Activated naive CD4-positive, alpha-beta T cell treated with Interleukin-2 at 50 U/mL for 16 hours (primary cell): ENCODE measurements around the gene SLC22A23.
A peak's percentile ranks its signal among the peaks of the same experiment; 100 is the strongest.

Experiments
- DNase-seq: peaks from one replicate; pipeline ENCODE4 v3.0.0-alpha.2; 2020

Gene SLC22A23

DNA sequence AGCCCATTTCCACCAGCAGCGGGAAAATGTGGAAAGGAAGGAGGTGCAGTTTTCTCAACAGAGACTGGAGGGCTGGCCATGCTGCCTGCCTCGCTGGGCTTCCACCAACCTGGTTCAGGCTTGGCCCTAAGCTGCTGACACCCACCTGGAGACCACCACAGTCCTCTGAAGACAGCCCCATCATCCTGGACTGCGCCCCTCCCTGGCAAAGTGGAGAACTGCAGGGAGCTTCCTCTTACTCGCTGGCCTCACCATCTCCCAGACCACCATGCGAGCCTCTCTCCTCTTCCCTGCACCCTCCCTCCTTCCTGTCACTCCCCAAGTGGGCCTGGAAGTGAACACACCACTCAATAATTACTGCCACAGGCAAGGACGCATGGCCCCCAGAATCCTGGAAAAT, 126.7 kb downstream of the SLC22A23 start:
- DNase-seq, result no peak

DNA sequence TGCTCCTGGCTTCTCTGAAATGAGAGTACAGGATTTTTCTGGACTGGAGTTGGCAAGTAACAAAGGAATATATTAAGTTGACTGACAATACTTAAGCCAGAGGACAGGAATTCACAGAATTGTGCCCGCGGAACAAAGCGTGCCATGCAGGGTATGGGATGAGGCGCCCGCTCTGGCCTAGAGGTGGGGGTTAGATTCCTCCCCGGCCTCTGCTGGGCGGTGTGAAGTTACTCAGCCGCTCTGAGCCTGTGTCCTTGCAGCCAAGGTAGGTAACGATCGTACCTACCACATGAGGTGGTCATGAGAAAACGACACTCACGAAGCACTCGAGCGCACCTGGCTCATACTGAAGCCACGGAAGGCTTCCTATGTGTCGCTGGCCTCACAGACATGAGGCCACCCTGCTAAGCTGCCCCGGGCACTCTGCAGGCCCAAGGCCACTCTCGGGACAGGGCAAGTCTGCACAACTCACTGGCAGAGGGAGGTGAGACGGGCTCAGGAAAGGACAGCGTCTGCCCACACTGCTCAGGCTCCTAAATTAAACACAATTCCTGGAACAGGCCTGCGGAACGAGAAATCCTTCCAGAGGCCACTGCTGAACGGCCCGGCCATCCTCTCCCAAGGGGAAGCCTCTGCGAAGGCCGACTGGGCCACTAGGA, 127.3 kb downstream of the SLC22A23 start:
- DNase-seq, result no peak

DNA sequence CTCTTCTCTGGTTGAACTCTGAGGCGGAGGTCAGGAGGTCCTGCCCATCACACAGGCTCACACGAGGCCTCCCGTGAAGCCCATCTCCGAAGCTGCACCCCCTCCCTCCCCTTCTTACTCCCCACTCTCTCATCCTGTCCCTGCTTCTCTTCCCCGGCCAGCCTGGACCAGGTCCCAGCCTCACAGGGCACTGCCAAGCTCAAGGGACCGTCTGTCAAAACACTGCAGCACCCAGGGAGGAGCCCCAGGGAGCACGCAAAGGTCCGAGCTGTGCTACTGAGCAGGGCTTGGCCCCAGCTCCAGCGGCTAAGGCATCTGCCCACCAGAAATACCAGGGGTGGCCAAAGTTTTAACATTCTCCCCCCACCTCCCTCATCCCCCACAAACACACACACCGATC, 128.1 kb downstream of the SLC22A23 start:
- no peak for DNase-seq

DNA sequence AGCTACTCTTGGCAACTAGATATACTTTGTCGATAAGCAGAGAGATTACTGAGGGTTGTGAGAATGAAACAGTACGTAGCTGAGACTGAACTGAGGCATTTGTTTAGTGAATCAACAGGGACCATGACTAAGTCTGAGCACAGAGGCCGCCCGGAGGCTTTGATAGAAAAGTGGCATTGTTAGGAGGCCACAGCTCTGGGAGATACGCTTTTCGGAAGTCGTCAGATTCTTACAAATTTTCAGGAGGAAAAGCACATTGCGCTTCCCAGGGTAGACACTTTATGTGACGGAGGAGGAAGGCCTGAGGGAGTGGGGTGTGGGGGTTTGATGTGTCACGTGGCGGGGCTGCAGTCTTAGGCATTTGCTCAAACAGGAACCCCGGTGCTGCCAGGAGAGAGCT, 128.7 kb downstream of the SLC22A23 start:
- no peak for DNase-seq

DNA sequence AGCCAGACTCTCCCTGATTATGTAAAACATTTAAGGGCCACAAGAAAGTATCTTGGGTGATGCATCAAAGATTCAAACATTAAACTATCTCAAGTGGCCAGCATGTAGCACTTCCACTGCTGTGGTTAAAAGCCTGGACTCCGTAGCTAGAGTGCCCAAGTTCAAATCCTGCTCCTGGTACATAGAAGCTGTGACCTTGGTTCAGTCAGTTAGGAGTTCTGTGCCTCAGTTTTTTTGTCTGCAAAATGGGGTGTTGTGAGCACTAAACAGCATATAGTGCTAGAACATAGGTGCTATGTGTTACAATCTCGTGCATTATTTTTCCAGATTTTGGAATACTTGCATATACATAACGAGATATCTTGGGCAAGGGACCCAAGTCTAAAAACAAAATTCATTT, 129.4 kb downstream of the SLC22A23 start:
- DNase-seq, result no peak

DNA sequence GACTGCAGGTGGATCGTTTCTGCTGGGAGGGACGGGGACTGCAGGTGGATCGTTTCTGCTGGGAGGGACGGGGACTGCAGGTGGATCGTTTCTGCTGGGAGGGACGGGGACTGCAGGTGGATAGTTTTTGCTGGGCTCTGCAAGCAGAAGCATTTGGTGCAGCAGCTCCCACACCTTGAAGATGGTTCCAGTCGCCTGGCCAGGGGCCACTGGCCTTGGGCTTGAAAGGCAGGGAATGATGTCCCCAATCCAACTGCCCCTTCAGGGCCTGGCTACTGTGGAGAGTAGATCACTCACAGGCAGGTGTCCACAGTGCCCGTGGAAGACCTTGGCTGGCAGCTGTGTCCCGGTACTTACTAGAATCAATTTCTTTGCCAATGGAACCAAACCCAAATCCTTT, 129.9 kb downstream of the SLC22A23 start:
- DNase-seq, result no peak

DNA sequence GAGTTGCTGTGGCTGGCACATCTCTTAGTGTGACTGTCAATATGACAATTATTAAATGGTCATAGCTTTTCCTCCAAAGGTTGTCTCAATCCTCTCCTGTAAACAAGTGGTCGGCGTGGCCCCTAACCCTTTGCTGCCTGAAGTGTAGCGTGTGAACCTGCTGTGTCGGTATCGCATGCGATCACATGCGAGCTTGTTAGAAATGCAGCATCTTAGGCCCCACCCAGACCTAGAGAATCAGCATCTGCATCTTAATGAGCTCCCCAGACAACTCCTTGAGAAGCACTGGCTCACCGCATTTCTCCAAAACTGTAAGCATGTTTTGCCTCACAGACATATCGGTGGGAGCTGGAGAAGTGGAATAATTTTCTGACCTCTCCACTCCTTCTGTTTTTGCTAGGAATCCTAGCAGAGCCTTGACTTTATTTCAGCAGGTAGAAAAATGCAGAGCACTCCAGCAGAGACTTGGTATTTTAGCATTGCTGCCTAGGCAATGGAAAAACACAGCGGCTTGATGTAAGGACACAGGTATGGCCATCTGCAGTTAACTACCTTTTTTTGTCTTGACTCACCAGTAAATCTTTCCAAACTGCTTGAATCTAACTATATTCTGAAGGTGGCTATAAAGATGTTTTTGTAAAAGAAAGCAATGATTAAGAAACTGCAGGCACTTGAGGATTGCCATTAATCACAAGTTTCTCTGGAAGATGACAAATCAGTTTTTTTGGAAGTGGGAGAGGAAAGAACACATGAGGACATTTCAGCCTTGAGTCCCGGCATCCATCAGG, 130.5 kb downstream of the SLC22A23 start:
- DNase-seq, result no peak

DNA sequence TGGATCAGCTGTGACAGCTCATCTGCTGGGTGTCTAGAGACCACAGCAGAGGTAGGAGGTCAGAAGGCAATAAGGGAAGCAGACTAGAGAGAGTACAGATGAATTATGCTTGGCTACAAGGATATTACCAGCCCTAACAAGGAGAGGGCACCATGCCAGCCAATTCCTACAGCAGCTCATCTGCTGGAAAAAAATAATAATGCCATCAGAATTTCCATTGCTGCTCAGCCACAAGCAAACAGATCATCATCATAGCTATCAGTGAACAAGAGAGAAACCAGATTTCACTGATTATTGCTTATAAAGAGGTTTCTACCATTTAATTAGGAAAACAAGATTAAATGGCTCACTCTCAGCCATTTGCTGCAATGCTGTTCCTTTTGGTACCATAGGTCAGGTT, 131.6 kb downstream of the SLC22A23 start:
- DNase-seq, result no peak

DNA sequence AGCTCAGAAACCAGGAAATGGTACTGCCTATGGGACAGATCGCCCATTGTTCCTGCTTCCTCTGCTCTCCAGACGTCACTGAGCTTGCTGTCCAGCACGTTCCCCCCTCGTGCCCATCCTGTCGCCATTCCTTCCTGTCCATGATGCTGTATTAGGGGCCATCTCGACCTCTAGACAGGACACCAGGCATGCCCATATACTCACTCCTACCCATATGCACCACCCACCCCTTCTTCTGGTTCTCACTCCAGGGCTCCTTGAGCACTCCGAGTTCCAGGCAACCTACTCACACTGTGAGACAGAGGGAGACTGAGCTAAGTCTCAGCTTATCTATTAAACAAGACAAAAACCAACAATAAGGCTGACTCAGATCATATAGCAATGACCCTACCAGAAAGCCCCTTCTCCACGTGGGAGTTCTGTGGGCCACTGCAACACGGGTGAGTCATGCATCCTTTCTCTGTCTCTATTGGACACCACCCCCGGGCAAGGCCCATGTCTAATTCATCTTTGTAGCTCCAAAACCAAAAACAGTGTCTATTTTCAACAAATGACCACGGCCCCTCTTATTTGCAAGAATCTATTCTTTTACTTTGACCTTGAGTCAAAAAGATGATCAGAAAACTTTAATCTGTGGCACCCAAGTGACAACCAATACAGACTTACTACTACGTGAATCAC, 132.4 kb downstream of the SLC22A23 start:
- DNase-seq, result peak; percentile 23

DNA sequence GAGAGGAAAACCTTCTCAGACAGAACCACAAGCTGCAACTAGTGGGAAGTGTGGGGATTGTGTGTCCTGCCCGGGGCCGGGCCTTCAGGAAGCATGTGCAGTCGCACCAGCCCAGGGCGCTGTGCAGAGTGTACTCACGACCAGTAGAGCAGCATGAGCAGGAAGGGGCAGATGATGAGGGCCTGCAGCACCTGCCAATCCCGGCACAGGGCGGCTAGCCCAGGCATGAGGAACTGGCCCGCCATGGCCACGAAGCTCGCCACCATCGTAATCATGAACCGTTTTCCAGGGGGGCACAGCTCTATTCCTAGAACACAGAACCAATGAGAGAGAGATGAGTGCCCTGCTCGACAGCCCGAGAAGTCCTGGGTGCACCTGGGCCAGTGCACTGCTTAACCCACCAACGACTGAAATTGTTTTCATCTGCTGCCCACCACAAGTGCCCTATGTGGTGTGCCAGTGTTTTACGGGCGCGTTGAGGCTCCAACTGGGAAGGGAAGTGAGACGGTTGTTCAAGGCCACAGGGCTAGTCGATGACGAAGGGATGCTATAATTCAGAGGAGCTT, 133.1 kb downstream of the SLC22A23 start:
- DNase-seq, result no peak

DNA sequence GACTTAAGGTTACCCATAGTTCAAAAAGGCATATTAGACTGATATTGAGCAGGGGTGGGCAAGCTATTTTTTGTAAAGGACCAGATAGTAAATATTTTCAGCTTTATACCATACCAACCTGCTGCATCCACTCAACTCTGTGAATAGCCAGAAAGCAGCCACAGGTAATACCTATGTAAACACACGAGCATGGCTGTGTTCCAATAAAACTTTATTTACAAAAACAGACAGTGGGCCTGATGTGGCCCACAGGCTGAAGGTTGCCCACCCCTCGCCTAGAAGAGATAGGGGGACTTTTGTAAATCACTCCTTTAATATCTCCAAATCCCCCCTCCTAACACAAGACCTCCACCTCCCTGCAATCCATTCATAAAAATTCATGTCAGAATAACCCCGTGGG, 133.7 kb downstream of the SLC22A23 start:
- DNase-seq, result no peak

DNA sequence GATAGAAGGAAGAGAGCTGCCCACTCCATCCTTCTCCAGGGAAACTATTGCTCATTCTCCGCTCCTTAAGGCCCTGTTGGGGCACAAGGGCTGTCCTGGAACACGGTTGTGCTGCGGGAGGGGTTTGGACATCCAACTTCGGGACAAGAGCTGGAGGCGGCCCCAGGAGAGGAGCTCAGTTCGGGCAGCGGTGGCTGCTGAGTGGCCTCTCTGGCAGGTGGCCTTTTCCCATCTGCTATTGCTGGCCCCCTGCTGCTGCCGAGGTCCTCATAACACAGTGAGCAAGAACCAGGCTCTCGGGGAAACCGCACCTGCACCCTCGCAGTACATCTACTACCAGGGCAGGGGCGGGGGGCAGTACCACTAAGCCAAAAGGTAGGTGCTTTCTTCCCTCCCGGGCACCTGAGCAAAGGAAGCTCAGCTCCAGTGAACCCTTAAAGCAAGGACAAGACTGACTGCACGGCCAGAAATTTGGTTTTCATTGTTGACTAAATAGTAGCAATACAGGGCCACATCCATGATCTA, 134.4 kb downstream of the SLC22A23 start:
- no peak for DNase-seq

DNA sequence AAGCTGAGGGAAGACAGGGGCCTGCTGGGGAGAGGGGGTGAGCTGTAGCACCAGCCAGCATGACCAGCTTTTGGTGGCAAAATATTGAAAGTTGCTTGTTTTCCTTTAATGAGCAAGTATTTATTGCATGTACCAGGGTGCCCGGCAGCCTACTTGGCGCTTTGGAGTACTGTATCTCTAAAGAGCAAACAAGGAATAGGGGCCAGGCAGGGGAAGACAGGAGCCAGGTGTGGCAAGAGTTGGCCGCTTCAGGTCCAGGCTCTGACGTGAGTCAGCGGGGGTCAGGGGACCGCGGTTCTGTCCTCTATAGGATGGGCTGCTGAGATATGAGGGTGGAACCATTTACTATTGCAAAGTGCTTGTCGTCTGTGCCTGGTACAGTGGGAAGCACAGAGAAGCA, 135.0 kb downstream of the SLC22A23 start:
- DNase-seq, result no peak

DNA sequence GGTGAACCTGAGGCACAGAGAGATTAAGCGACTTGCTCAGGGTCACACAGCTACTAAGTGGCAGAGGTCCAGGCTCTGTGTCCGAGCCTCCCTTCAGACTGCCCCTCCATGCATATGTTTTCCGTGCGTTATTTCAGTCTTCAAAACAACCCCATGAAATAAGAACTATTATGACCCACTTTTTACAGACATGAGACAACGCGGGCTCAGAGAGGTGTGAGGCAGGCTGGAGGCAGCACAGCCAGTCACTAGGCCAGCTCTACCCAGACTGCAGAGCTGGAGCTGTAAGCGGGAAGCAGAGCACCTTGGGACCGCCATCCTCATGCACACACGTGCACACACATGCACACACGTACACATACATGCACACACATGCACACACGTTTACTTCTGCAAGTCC, 135.8 kb downstream of the SLC22A23 start:
- DNase-seq, result no peak

DNA sequence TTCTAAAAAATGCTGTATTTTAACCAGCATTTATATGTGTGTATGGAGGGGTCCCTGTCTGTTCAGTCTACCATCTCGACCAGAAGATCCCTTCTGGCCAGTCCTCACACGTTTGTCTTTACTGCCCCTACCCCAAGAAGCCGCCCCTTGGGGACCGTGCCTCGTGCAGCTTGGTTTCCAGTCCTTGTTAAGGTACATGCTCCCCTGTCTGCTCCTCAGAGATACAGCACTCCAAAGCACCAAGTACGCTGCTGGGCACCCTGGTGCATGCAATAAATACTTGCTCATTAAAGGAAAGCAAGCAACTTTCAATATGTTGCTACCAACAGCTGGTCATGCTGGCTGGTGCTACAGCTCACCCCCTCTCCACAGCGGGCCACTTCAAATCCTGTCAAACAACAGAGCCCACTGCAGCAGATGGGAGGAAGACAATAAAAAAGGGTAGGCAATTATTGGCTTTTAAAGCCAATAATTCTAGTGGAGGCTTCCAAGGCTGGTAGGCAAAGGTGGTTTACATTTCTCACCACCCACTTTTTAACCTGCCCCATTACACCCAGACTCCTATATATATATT, 136.5 kb downstream of the SLC22A23 start:
- DNase-seq, result no peak

DNA sequence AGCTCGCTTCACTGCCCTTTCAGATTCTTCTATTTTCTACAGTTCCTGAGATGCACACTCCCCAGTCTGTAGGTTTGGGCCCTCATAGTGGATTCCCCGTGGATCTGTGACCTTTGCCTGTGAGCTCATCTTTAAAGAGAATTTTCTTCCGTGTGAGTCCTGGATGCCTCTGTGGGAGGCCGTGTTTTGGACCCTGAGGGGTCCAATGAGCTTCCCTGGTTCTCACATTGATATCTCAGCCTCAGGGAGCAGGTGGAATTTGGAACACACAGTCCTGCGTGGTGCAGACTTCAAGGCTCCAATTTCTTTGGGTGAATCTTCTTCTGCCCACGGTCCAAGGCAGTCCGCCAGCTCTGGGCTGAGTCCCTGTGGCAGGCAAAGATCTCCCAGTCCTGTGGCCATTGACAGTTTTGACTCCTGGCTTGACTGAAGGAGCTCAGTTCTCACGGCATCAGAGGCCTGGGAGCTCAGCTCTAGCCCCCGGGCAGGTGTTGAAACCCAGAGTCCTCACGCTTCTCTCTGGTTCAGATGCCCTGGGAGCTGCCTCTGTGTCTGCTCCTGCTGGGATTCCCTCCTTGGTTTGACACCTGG, 137.1 kb downstream of the SLC22A23 start:
- DNase-seq, result no peak

DNA sequence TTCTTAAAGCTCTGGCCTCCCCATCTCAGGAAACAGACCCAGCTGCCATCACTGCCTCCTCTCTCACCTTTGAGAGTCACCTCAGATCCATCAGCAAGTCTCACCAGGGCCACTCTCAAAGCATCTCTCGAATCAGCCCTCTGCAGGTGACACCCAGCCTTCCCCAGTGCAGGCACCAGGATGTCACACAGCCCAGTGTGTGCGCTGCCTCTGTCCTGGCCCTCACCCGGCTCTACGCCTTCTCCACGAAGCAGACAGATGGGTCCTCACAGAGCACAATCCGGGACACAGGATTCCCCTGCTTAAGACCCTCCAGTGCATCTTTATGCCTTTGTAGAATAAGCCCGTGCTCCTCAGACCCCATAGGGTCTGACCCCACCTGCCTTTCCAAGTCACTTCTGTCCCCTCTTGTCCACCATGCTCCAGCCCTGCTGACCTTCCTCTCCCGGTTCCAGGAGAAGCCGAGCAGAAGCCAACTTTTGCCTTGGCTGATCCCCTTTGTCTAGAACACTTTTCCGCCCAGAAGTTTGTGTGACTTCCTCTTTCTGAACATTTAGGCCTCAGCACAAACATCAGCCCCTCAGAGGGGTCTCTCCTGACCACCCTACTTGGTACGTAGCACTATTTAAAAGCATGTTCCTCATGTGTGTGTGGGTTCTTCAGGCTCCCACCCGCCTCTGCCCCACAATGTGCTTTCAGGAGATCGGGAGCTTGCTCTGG, 137.9 kb downstream of the SLC22A23 start:
- DNase-seq, result no peak

DNA sequence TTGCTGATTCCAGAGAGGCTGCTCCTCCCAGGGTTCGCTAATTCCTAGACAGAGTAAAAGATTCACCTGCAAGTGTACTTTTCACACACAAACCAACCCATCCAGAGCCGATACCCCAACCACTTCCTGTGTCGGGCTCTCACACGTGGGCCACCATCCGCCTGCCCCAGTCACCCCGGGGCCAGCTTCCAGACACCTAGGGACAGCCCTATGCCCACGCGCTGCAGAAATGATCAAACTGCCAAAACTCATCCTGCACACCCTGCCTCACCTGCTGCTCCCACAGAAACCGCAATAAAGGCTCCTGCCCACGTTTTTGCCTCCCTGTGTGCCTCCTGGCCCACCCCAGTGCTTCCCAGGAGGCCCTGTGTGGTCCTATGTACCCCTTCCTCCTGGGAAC, 138.6 kb downstream of the SLC22A23 start:
- DNase-seq, result peak; percentile 36

DNA sequence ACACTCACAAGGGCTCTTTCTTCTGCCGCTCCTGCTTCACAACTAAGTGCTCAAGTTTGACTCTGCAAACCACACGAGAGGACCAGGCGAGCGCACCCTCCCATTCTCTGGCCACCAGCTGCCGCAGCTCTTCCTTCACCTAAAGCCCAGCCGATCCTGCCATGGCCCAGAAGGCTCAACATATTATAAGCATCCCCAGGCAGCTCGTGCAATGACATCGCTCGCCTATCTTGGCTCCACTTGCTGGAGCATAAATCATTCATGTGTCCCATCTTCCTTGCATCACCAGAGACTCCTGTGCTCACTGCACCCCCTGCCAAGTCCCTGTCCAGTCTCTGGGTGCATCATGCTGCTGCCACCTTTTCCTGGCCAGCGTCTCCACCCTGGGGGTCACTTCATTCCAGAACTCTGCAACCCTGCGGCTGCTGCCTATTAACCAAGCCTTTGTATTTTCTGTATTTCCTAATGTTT, 139.1 kb downstream of the SLC22A23 start:
- DNase-seq, result no peak

DNA sequence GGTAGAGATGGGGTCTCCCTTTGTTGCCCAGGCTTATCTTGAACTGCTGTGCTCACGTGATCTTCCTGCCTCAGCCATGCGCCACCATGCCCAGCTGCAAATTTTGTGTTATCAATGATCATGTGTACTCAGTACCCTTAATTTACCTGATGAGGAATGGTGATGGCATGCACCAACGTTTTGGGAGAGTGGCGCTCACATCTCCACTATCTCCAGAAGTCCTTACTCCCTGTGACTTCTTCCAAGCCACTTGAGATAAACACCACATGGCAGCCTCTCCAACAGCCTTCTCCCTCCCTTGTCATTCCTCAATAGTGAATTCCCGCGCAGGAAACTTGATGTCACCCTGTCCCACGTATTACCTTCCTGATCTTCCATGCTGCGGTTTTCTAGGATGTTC, 140.0 kb downstream of the SLC22A23 start:
- DNase-seq, result no peak

DNA sequence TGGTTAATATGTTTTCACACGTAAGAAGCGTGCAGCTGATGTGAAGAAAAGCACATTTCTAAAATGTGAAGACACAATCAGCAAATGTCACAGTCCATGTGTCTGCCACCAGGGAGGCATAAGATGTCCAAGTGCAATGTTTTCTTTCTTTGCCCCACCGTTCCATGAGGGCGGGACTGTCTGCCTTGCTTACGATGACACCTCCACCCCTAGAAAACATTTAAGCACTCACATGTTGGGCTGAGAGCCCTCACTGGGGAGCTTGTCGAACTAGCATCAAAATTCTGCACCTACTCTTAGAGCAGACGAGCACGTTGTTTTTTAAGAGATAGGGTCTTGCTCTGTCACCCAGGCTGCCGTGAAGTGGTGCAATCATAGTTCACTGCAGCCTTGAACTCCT, 140.5 kb downstream of the SLC22A23 start:
- no peak for DNase-seq

DNA sequence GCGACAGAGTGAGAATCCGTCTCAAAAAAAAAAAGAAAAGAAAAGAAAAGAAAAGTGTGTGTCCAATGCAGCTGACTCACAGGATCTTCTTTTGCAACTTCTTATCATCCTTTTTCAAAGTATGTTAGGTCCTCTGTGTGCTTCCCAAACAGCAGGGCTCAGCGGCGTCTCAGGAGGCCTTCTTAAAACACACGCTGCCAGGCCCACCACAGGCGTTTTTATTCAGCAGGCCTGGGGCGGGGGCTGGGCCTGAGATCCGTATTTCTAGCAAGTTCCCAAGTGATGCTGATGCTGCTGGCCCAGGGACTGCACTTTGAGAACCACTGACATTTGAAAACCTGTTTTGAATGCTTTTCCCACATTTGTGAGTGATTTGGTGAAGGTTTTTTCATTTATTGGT, 141.0 kb downstream of the SLC22A23 start:
- DNase-seq, result no peak
